BLaER1 treated with 17β-estradiol and CSF1 and Interleukin-3, amounts not matched to agents 10 nM and 100 nM (cell line): ENCODE measurements around the gene C19orf18.
"Not testable (repeated sequence)": the region's sequence is repeated elsewhere in the genome, so short reads cannot be mapped to it uniquely, and the experiment has no call there.

Experiments used
- H3K27ac ChIP-seq, 11 experiments: shearing (Covaris generic); formaldehyde crosslinking; 2 replicates each; pipeline ENCODE4 v1.8.1; 2022
- H3K27me3 ChIP-seq, 11 experiments: shearing (Covaris generic); formaldehyde crosslinking; 2 replicates each; pipeline ENCODE4 v1.8.1; 2022
- H3K36me3 ChIP-seq, 11 experiments: shearing (Covaris generic); formaldehyde crosslinking; 2 replicates each; pipeline ENCODE4 v1.8.1; 2022
- H3K4me1 ChIP-seq, 10 experiments: shearing (Covaris generic); formaldehyde crosslinking; 2 replicates each; pipeline ENCODE4 v1.8.1; 2022
- H3K4me2 ChIP-seq, 11 experiments: shearing (Covaris generic); formaldehyde crosslinking; 2 replicates each; pipeline ENCODE4 v1.8.1; 2022
- H3K4me3 ChIP-seq, 10 experiments: shearing (Covaris generic); formaldehyde crosslinking; 2 replicates each; pipeline ENCODE4 v1.8.1; 2022
- H3K9ac ChIP-seq, 11 experiments: shearing (Covaris generic); formaldehyde crosslinking; 2 replicates each; pipeline ENCODE4 v1.8.1; 2022
- H3K9me3 ChIP-seq, 11 experiments: shearing (Covaris generic); formaldehyde crosslinking; replicated peaks in 1 of 11; 2 replicates each; pipeline ENCODE4 v1.8.1; 2022
- H4K20me1 ChIP-seq, 11 experiments: shearing (Covaris generic); formaldehyde crosslinking; 2 replicates each; pipeline ENCODE4 v1.8.1; 2022
- Cebpa-rat ChIP-seq, 11 experiments: shearing (Covaris generic); IDR thresholded peaks; 2 replicates each; pipeline ENCODE4 v1.8.1; 2022

C19orf18 gene

DNA sequence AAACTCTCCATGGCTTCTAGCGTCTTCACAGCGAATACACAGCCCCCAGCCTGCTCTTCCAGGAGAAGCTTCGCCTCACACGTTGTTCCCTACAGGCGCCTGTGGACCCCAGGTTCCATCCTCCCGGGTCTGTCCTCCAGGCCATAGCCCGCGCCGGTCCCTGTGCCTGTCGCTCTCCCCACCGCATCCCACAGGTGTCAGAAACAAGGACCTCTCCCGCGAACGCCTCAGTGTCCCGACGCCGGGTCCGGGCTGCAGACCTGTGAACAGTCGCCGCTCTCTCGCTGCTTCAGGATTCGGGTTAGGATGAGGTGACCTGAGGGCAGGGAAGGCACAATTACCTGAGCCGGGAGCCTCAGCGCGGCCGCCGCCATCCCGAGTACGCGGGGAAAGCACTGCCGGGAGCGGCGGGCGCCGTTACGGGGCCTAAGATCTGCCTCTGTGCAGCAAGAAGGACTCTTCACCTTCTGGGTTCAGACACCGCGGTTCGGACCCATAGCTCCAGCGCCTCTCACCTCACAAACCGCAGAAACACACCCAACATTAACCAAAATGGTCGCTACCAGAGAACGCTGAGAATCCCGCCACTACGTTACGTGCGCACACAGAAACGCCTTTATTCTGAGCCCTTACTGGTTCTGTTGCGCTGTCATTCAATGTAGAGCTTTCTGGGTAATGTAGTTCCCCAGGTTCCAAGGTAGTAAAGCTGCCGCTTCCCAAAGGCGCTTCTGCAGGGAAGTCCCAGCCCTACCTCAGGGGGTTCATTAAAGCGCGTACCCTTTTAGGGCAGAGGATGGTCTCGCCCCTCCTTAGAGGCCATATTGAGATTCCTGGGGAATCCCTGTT is 39.3 kb downstream of the C19orf18 start, which contains the start of gene ZNF418:
TSS of gene ZNF418 (minus strand) at position 583 of the 846 bp plus-strand sequence. CDS start 1,580 bp downstream, outside the sequence.
- no peaks in the 10 kb centered on the region for H4K20me1 ChIP-seq
- peaks cover 79 to 99% (median 93%) of the 10 kb centered on the region in 11 experiments for H3K36me3 ChIP-seq
- peak within 1 kb of the TSS; percentile 46 to 81 (median 76); a peak in 21 of 22 replicates for H3K27ac ChIP-seq
- peak within 1 kb of the TSS; percentile 73 to 86 (median 84) for H3K9ac ChIP-seq
- TF ChIP-seq Cebpa-rat (IDR thresholded peaks at IDR 0.05): no peak
- peaks cover 0 to 11% (median 5%) of the 10 kb centered on the region in 10 experiments; a peak in 8 of 20 replicates for H3K4me1 ChIP-seq
- peaks cover 99 to 100% (median 100%) of the 10 kb centered on the region in 11 experiments for H3K9me3 ChIP-seq
- peak within 1 kb of the TSS; percentile 57 to 86 (median 75) for H3K4me2 ChIP-seq
- H3K27me3 ChIP-seq: no peaks in the 10 kb centered on the region
- H3K4me3 ChIP-seq: peak within 1 kb of the TSS; percentile 66 to 84 (median 77)

DNA sequence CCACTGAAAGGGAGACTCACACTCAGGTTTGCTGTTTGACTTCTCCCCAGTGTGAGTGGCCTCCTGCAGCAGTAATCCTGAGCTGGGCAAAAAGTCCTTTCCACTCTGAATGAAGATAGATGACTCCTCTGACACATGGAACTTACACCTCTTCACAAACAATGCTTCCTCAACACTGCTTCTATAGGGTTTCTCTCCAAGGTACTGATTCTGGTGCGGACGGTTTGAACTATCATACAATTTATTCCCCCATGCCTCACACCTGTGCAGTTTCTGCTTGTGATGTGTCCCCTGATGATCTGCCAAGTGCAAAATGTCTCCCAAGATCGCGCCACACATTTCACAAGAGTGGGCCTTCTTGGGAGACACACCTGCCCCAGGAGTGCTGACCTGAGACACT is 46.7 kb downstream of the C19orf18 start:
- no peak overlapping the region for H3K27ac ChIP-seq
- no peaks in the 10 kb centered on the region; a peak in 1 of 22 replicates for H4K20me1 ChIP-seq
- peaks cover 62 to 97% (median 88%) of the 10 kb centered on the region in 11 experiments for H3K36me3 ChIP-seq
- H3K27me3 ChIP-seq: no peaks in the 10 kb centered on the region
- H3K4me3 ChIP-seq: no peak overlapping the region
- no peak for TF ChIP-seq Cebpa-rat (IDR thresholded peaks at IDR 0.05)
- H3K4me2 ChIP-seq: no peak overlapping the region
- H3K9ac ChIP-seq: no peak overlapping the region
- H3K4me1 ChIP-seq: peaks cover 0 to 8% (median 0%) of the 10 kb centered on the region in 10 experiments; a peak in 5 of 20 replicates
- peaks cover 87 to 95% (median 89%) of the 10 kb centered on the region in 11 experiments for H3K9me3 ChIP-seq

DNA sequence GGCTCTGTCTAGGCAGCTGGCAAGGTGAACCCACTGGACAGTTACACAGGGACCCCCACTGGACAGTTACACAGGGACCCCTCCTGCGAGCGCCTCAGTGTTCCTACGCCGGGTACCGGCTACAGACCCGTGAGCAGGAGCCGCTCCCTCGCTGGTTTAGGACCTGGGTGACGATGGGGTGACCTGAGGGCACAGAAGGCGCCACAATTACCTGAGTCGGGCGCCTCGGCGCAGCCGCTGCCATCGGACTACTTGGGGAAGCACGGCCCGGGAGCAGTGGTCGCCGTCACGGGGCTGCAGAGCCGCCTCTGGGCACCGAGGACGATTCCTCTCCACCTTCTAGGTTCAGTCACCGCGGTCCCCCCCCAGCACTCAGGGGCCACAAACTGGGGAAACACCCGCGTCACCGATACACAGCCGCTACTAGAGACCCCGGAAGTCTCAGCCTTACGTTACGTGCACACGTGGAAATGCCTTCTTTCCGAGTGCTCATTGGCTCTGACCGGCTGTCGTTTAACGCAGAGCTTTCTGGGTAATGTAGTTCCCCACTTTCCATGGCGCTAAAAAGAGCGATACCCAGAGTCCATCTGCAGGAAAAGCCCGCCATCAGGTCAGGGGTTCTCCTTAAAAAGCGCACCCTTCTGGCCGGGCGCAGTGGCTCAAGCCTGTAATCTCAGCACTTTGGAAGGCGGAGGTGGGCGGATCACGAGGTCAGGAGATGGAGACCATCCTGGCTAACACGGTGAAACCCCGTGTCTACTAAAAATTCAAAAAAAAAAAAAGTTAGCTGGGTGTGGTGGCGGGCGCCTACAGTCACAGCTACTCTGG is 58.0 kb downstream of the C19orf18 start, which contains the start of gene ZNF417:
TSS of gene ZNF417 (minus strand) at position 425 of the 828 bp plus-strand sequence. CDS start at position 244, 181 bp downstream.
- H3K4me2 ChIP-seq: peak within 1 kb of the TSS; percentile 81 to 97 (median 93)
- H3K27me3 ChIP-seq, H3K9me3 ChIP-seq: not testable (repeated sequence)
- H3K9ac ChIP-seq: peak within 1 kb of the TSS; percentile 85 to 95 (median 90)
- H3K4me1 ChIP-seq: peaks cover 10 to 19% (median 15%) of the 10 kb centered on the region in 10 experiments
- H3K27ac ChIP-seq: peak within 1 kb of the TSS; percentile 76 to 91 (median 85)
- H4K20me1 ChIP-seq: peaks cover 0 to 23% (median 3%) of the 10 kb centered on the region in 11 experiments; a peak in 8 of 22 replicates
- peak within 1 kb of the TSS; percentile 79 to 96 (median 88) for H3K4me3 ChIP-seq
- H3K36me3 ChIP-seq: peaks cover 32 to 78% (median 44%) of the 10 kb centered on the region in 11 experiments

DNA sequence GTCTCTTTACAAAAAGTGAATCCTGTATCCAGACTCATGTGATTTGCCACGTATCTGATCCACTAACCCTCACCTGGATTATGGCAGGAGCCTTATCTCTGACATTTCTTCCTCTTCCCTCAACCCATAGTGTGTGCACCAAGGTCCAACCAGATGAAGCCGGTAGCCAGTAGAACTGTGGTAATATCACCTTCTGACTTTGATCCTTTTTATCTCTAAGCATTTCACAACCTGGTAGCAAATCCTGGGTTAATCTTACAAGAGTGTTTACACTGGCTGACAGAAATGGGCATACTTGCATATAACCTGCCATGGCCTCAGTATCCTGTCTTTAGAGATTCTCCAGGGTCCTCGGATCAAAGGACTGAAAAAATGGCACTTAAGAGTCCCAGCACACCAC is 59.8 kb downstream of the C19orf18 start:
- no peak for TF ChIP-seq Cebpa-rat (IDR thresholded peaks at IDR 0.05)
- H3K9ac ChIP-seq: no peak overlapping the region
- no peak overlapping the region; a peak in 1 of 20 replicates for H3K4me3 ChIP-seq
- H4K20me1 ChIP-seq: peaks cover 0 to 24% (median 5%) of the 10 kb centered on the region in 11 experiments; a peak in 8 of 22 replicates
- H3K27ac ChIP-seq: no peak overlapping the region
- H3K4me1 ChIP-seq: peaks cover 10 to 19% (median 15%) of the 10 kb centered on the region in 10 experiments
- H3K9me3 ChIP-seq: peaks cover 0 to 9% (median 0%) of the 10 kb centered on the region in 11 experiments; a peak in 1 of 22 replicates
- peak overlapping the region; percentile 81 to 97 (median 93); a peak in 18 of 22 replicates for H3K4me2 ChIP-seq
- peaks cover 34 to 74% (median 50%) of the 10 kb centered on the region in 11 experiments for H3K36me3 ChIP-seq
- H3K27me3 ChIP-seq: no peaks in the 10 kb centered on the region
